B cell (primary cell): Measurements from ENCODE around the gene PRTN3. TPM values are rescaled to one million over a fixed set of nuclear protein-coding genes. Genes with fewer than 3 reads are reported as not detected.

Experiments used
- ATAC-seq: fragments of 200-7000 bp; cut with Tn5 transposase; one replicate; pipeline ENCODE4 v1.10.0; 2021; ENCODE audit warnings: low read depth, mild to moderate bottlenecking, moderate number of reproducible peaks, moderate library complexity
- CTCF ChIA-PET: fragments of 350-600 bp; sonication (Branson Sonifier 250); formaldehyde crosslinking; loops from one replicate; lab custom pipeline; 2021; ENCODE audit warnings: antibody characterized with exemption, inconsistent platforms; lab: Charles Lee
- POLR2A ChIA-PET: fragments of 350-600 bp; sonication (Branson Sonifier 250); formaldehyde crosslinking; loops from one replicate; lab custom pipeline; 2021; ENCODE audit warnings: antibody characterized with exemption; lab: Charles Lee
- DNase-seq: peaks from one replicate; pipeline ENCODE4 v3.0.0; 2013
- H2AFZ ChIP-seq: 2 replicates; pipeline ENCODE4 v1.6.1; 2012; ENCODE audit warnings: mild to moderate bottlenecking, low read depth, low read length; ENCODE audit not compliant: insufficient read depth, poor library complexity, severe bottlenecking
- H3K27ac ChIP-seq, 2 donors: 1 replicate in 1 of 2; 2 replicates in 1 of 2; pipeline ENCODE4 v1.5.1; 2012 to 2013; ENCODE audit warnings: low read length in 2 of 2, mild to moderate bottlenecking in 2 of 2, moderate library complexity in 1 of 2
- H3K27me3 ChIP-seq, 4 experiments: fragments of 200-600 bp in 1 of 4; sonication (generic) in 1 of 4; replicated peaks in 1 of 4; 1 replicate in 2 of 4; 2 replicates in 2 of 4; pipeline versions ENCODE4 v1.6.1 to v1.7.0; 2013 to 2016; ENCODE audit warnings: low read length in 3 of 4, mild to moderate bottlenecking in 2 of 4, mixed read lengths in 1 of 4, moderate library complexity in 1 of 4; ENCODE audit not compliant: insufficient read depth in 4 of 4, control insufficient read depth in 3 of 4; ENCODE audit errors: control extremely low read depth in 1 of 4
- H3K36me3 ChIP-seq, 2 experiments: replicated peaks in 1 of 2; 1 replicate in 1 of 2; 2 replicates in 1 of 2; pipeline versions ENCODE4 v1.6.1 to v1.7.1; 2013; ENCODE audit warnings: low read length in 1 of 2; ENCODE audit not compliant: insufficient read depth in 2 of 2, control insufficient read depth in 1 of 2; ENCODE audit errors: control extremely low read depth in 1 of 2, extremely low read depth in 1 of 2
- H3K4me1 ChIP-seq, 2 donors: fragments of 200-600 bp in 1 of 2; sonication (generic) in 1 of 2; 1 replicate in 1 of 2; 2 replicates in 1 of 2; pipeline versions ENCODE4 v1.5.1 to v1.6.1; 2013 to 2017; ENCODE audit warnings: low read length in 2 of 2; ENCODE audit not compliant: control insufficient read depth in 2 of 2, insufficient read depth in 2 of 2
- H3K4me2 ChIP-seq: replicated peaks from 2 replicates; pipeline ENCODE3; 2012; ENCODE audit warnings: mild to moderate bottlenecking, low read depth, low read length; ENCODE audit not compliant: poor library complexity, severe bottlenecking
- H3K4me3 ChIP-seq, 5 experiments: fragments of 200-600 bp in 1 of 5; sonication (generic) in 1 of 5; 1 replicate in 3 of 5; 2 replicates in 2 of 5; pipeline versions ENCODE4 v1.5.1 to v1.7.0; 2011 to 2016; ENCODE audit warnings: low read length in 4 of 5, mild to moderate bottlenecking in 4 of 5, low read depth in 2 of 5, control low read depth in 1 of 5, moderate library complexity in 1 of 5; ENCODE audit not compliant: insufficient read depth in 1 of 5; ENCODE audit errors: control extremely low read depth in 1 of 5, extremely low read depth in 1 of 5
- H3K79me2 ChIP-seq: fragments of 200-600 bp; sonication (generic); one replicate; pipeline ENCODE4 v1.6.0; 2016; ENCODE audit warnings: low read length; ENCODE audit not compliant: control insufficient read depth, insufficient read depth
- H3K9ac ChIP-seq: fragments of 200-600 bp; sonication (generic); 2 replicates; pipeline ENCODE4 v1.6.1; 2017; ENCODE audit warnings: mild to moderate bottlenecking, low read length, moderate library complexity
- H3K9me3 ChIP-seq, 3 donors: one replicate each; pipeline versions ENCODE4 v1.6.1 to v1.7.1; 2013; ENCODE audit warnings: low read length in 2 of 3; ENCODE audit not compliant: control insufficient read depth in 2 of 3, insufficient read depth in 1 of 3; ENCODE audit errors: control extremely low read depth in 1 of 3
- H4K20me1 ChIP-seq: 2 replicates; pipeline ENCODE4 v1.6.0; 2012; ENCODE audit warnings: mild to moderate bottlenecking, low read length; ENCODE audit not compliant: insufficient read depth, control insufficient read depth, poor library complexity, severe bottlenecking
- H3K27ac Mint-ChIP-seq: one replicate; pipeline ENCODE4 v1.8.0; 2021; ENCODE audit warnings: mixed read lengths
- H3K27me3 Mint-ChIP-seq: one replicate; pipeline ENCODE4 v1.8.0; 2021; ENCODE audit warnings: mixed read lengths
- H3K4me1 Mint-ChIP-seq: one replicate; pipeline ENCODE4 v1.8.0; 2021; ENCODE audit warnings: mixed read lengths
- H3K4me3 Mint-ChIP-seq: one replicate; pipeline ENCODE4 v1.8.0; 2021; ENCODE audit warnings: mixed read lengths
- H3K9me3 Mint-ChIP-seq: one replicate; pipeline ENCODE4 v1.8.0; 2022; ENCODE audit warnings: mixed read lengths; ENCODE audit not compliant: insufficient read depth
- EZH2 ChIP-seq: IDR thresholded peaks from 2 replicates; pipeline ENCODE4 v1.6.1; 2012; ENCODE audit warnings: borderline replicate concordance, low read depth, mild to moderate bottlenecking, moderate library complexity, low read length; ENCODE audit not compliant: insufficient read depth, poor library complexity, severe bottlenecking
- WGBS: methylation state at CpG from one replicate; pipeline ENCODE4 v1.1.5; 2013; ENCODE audit warnings: missing lambda C conversion rate; ENCODE audit not compliant: insufficient coverage; 5-methylcytosine and 5-hydroxymethylcytosine counted together
- intact Hi-C: fragments of 100-400 bp; cut with micrococcal nuclease; formaldehyde crosslinking; loops from one replicate; pipeline ENCODE4 v1.10.0; 2022
- polyA plus RNA-seq: library from polyadenylated mRNA; depleted of rRNA; stranded (reverse); fragments of >200 nt; gene quantifications from 2 replicates; pipeline ENCODE4 v1.2.3, GENCODE V29; 2012
- total RNA-seq, 2 donors: library from RNA; stranded (reverse); fragments of 120-200 nt in 1 of 2; gene quantifications; 1 replicate in 1 of 2; 2 replicates in 1 of 2; pipeline versions ENCODE4 v1.2.3 to v1.2.4, GENCODE V29; 2013 to 2022
- TF ChIP-seq, protein P1 (sequence below): fragments of 200-600 bp; IDR thresholded peaks from one replicate; pipeline ENCODE4 v1.8.0; 2022; ENCODE audit warnings: antibody characterized with exemption, mild to moderate bottlenecking

Gene PRTN3
- total and polyA plus RNA-seq, 2 donors (not counting 1 experiment from before 2014, with no cell fraction given): not detected

DNA sequence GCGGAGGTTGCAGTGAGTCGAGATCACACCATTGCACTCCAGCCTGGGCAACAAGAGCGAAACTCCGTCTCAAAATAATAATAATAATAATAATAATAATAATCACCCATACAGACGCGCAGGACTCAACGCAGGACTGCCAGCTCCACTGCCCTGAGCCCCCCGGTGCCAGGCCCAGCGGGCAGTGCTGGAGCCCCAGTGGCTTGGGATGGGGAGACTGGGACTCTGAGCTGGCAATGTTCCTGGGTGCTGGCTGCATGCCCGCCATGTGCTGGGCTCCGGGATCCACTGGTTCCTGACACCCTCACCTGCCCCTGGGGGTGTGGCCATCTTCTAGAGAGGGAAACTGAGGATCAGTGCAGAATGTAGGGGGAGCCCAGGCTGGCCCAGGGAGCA is 13.5 kb upstream of the PRTN3 start:
- CTCF ChIA-PET: interaction anchor here (1.4 kb wide), 1 partner anchor 93 kb away, joined by 3 read pairs; no protein-coding TSS in a partner anchor
- H3K27me3 Mint-ChIP-seq: peaks cover 11% of the 10 kb centered on the region
- H3K9ac ChIP-seq: no peak overlapping the region

DNA sequence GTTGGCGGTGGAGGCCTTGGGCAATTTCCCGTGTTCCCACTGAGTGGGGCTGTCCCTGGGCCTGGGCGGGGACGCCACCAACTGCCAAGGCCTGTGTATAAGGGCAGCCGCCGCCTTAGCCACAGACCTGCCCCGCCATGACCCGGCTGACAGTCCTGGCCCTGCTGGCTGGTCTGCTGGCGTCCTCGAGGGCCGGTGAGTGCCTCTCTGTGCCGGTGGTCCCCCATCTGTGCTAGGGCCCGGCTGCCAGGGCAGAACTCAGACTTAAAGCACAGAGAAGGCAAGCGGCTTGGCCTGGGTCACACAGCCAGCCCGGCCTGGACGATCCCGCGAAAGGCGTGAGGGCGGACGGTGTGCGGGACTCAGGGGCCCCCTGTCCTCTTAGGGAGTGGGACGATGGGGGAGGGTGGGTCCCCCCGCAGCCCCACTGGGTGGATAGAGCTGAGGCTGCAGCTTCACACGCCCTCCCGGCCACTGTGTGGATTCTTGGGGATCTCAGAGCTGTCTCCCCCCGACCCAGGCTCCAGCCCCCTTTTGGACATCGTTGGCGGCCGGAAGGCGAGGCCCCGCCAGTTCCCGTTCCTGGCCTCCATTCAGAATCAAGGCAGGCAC is 13.0 kb upstream of the PRTN3 start, which contains the start of gene AZU1:
Gene AZU1 (plus strand): TSS at position 128 of the 612 bp plus-strand sequence. CDS start 10 bp downstream, at position 138.
- Histone ChIP-seq H3K9ac (no peak within 1 kb of the TSS), H3K27me3 (peaks cover 0 to 45% (median 9%) of the 10 kb centered on the region in 4 experiments), H3K27ac (no peak within 1 kb of the TSS), H4K20me1 (no peaks in the 10 kb centered on the region), H3K4me3 (no peak within 1 kb of the TSS), H3K36me3 (no peaks in the 10 kb centered on the region), H3K4me2 (no peak within 1 kb of the TSS), H3K9me3 (peaks cover 0 to 6% (median 0%) of the 10 kb centered on the region in 3 donors), H3K79me2 (no peaks in the 10 kb centered on the region), H2AFZ (no peak within 1 kb of the TSS), H3K4me1 (no peaks in the 10 kb centered on the region)
- 74% methylated on average over 33 of the region's 33 CpGs for WGBS
- H3K9me3 Mint-ChIP-seq: no peaks in the 10 kb centered on the region
- H3K4me1 Mint-ChIP-seq: no peaks in the 10 kb centered on the region
- no peak for ATAC-seq
- ChIA-PET POLR2A (interaction anchor here (0.6 kb wide), 1 partner anchor 165 kb away, joined by 3 read pairs; the partner anchor contains the start of gene RNF126), CTCF (no interaction called here)
- peaks cover 11% of the 10 kb centered on the region for H3K27me3 Mint-ChIP-seq
- DNase-seq: no peak
- no peak within 1 kb of the TSS for H3K4me3 Mint-ChIP-seq
- TF ChIP-seq, protein P1, sequence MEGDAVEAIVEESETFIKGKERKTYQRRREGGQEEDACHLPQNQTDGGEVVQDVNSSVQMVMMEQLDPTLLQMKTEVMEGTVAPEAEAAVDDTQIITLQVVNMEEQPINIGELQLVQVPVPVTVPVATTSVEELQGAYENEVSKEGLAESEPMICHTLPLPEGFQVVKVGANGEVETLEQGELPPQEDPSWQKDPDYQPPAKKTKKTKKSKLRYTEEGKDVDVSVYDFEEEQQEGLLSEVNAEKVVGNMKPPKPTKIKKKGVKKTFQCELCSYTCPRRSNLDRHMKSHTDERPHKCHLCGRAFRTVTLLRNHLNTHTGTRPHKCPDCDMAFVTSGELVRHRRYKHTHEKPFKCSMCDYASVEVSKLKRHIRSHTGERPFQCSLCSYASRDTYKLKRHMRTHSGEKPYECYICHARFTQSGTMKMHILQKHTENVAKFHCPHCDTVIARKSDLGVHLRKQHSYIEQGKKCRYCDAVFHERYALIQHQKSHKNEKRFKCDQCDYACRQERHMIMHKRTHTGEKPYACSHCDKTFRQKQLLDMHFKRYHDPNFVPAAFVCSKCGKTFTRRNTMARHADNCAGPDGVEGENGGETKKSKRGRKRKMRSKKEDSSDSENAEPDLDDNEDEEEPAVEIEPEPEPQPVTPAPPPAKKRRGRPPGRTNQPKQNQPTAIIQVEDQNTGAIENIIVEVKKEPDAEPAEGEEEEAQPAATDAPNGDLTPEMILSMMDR: no peak
- no peak for TF ChIP-seq EZH2
- intact Hi-C loops: no loop called here
- H3K27ac Mint-ChIP-seq: no peak within 1 kb of the TSS

More for the DNA sequence above, 13.5 kb upstream of the PRTN3 start:
- no peak overlapping the region for H3K4me2 ChIP-seq
- no peaks in the 10 kb centered on the region for H3K4me1 ChIP-seq
- no peak overlapping the region for H2AFZ ChIP-seq
- Mint-ChIP-seq H3K4me1 (peaks cover 2% of the 10 kb centered on the region), H3K27ac (no peak overlapping the region), H3K4me3 (no peak overlapping the region), H3K9me3 (no peaks in the 10 kb centered on the region)
- DNase-seq: no peak
- no peaks in the 10 kb centered on the region for H3K79me2 ChIP-seq
- H4K20me1 ChIP-seq: no peaks in the 10 kb centered on the region
- no peaks in the 10 kb centered on the region for H3K36me3 ChIP-seq
- ATAC-seq: no peak
- no peak overlapping the region for H3K4me3 ChIP-seq
- TF ChIP-seq, protein P1: no peak
- no peak for TF ChIP-seq EZH2
- 94% methylated on average over 5 of the region's 11 CpGs for WGBS
- intact Hi-C loops: no loop called here
- POLR2A ChIA-PET: interaction anchor here (0.6 kb wide), 1 partner anchor 164 kb away, joined by 3 read pairs; the partner anchor contains the start of gene RNF126
- H3K27me3 ChIP-seq: peaks cover 0 to 48% (median 10%) of the 10 kb centered on the region in 4 experiments
- H3K9me3 ChIP-seq: peaks cover 0 to 6% (median 0%) of the 10 kb centered on the region in 3 donors
- H3K27ac ChIP-seq: no peak overlapping the region
